ENCODE data around the gene DNAJC4.

DNAJC4 gene

DNA sequence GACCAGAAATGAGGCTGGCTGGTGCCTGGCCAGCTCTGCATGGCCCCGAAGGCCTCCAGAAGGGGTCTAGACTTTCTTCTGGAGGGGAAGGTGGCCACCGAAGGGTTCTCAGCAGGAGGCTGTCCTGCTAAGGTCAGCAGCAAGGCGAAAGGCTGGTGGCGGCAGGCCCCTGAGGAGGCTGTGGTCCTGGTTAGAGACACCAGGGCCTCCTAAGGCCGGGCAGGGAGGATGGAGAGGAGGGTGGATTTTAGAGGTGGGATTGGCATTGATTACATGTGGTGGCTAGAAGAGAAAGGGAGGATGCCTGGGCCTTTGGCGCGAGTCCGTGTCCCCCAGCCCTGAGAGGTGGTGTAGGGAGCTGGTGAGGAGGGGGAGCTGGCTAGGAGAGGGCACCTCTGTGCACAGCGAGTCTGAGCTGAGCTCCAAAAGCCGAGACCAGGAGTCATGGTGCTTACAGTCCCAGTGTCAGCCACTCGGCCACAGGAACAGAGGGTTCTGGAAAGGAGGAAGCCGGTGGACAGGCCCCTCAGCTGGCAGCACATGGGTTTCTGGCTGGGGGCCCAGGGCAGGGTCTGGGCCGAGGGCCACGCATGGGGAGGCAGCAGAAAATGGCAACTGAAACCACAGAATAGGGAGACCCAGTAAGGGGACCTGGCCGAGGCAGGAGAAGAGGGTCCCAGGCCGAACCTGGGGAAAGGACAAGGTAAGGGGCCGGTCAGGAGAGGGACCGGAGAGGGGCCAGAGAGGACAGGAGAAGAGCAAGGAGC lies 21.4 kb upstream of the DNAJC4 start:
- TF ChIP-seq, protein P1, sequence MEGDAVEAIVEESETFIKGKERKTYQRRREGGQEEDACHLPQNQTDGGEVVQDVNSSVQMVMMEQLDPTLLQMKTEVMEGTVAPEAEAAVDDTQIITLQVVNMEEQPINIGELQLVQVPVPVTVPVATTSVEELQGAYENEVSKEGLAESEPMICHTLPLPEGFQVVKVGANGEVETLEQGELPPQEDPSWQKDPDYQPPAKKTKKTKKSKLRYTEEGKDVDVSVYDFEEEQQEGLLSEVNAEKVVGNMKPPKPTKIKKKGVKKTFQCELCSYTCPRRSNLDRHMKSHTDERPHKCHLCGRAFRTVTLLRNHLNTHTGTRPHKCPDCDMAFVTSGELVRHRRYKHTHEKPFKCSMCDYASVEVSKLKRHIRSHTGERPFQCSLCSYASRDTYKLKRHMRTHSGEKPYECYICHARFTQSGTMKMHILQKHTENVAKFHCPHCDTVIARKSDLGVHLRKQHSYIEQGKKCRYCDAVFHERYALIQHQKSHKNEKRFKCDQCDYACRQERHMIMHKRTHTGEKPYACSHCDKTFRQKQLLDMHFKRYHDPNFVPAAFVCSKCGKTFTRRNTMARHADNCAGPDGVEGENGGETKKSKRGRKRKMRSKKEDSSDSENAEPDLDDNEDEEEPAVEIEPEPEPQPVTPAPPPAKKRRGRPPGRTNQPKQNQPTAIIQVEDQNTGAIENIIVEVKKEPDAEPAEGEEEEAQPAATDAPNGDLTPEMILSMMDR (IDR thresholded peaks at IDR 0.05; ENCODE audit: insufficient read depth, low read depth, low read length, missing control alignments), result no peak
- DNase-seq (ENCODE audit: low read depth), result no peak
- no peak overlapping the region for H3K4me3 ChIP-seq (ENCODE audit: low read depth, low read length)

DNA sequence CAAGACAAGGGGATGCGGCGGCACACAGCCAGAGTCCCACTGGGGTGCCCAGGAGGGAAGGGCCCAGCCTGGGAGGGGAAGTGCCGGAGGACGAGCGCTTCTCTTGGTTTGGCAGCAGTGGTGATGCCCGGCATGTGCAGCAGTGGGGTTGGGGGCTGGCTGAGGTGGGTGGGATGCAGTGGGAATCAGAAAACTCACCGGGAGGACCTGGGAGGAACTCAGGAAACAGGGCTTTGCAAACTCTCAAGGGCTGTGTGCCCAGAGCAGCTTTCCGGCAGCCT lies 20.8 kb upstream of the DNAJC4 start:
- H3K4me3 ChIP-seq (ENCODE audit: low read depth, low read length), result no peak overlapping the region
- TF ChIP-seq, protein P1 (IDR thresholded peaks at IDR 0.05; ENCODE audit: insufficient read depth, low read depth, low read length, missing control alignments), result no peak
- DNase-seq (ENCODE audit: low read depth), result no peak

DNA sequence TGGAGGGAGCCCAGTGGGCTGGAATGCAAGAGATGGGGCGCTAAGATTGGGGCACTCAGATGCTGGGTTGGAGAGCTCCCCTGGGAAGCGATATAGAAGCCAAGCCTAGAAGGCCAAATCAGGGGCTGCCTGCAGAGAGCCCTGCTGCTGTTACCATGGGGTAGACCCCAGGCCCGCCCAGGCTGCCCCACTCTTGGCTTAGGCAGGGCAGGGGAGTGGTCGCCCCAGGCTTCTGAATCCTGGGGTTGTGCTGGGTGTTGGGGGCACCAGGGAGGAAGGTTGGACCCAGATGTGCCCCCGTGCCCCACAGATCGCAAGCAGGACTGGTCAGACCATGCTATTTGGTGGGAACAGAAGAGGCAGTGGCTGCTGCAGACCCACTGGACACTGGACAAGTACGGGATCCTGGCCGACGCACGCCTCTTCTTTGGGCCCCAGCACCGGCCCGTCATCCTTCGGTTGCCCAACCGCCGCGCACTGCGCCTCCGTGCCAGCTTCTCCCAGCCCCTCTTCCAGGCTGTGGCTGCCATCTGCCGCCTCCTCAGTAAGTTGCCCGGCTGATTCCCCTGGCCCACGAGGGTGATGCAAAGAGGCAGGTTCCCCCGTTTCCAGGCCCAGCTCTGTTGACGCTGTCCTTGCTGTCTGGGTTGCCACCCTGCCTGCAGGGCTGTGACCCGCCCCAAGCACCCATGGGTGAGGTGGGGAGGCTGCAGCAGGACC lies 19.9 kb upstream of the DNAJC4 start:
- no peak for DNase-seq (ENCODE audit: low read depth)
- H3K4me3 ChIP-seq (ENCODE audit: low read depth, low read length), result no peak overlapping the region
- TF ChIP-seq, protein P1 (IDR thresholded peaks at IDR 0.05; ENCODE audit: insufficient read depth, low read depth, low read length, missing control alignments), result no peak

DNA sequence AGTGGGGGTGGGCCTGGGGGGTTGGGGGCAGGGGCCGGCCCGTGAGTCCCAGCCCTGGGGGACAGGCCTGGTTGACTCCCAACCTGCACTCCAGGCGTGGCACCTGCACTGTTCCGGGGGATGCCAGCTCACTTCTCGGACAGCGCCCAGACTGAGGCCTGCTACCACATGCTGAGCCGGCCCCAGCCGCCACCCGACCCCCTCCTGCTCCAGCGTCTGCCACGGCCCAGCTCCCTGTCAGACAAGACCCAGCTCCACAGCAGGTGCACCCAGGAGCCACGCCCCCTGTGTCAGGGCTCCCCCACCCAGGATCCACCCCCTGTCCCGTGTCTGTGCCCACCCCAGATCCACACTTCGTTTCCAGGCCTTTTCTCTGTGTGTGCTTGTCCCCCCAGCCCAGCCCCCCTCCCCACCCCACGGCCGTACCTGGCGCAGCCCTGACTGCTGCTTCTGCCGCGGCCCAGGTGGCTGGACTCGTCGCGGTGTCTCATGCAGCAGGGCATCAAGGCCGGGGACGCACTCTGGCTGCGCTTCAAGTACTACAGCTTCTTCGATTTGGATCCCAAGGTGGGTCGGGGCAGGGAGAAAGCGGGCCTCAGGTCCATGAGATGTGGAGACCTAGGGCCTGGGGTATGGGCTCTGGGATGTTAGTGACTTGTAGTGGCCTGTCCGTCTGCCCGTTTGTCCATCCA lies 19.0 kb upstream of the DNAJC4 start:
- TF ChIP-seq, protein P1 (IDR thresholded peaks at IDR 0.05; ENCODE audit: insufficient read depth, low read depth, low read length, missing control alignments), result no peak
- H3K4me3 ChIP-seq (ENCODE audit: low read depth, low read length), result no peak overlapping the region
- DNase-seq (ENCODE audit: low read depth), result no peak

DNA sequence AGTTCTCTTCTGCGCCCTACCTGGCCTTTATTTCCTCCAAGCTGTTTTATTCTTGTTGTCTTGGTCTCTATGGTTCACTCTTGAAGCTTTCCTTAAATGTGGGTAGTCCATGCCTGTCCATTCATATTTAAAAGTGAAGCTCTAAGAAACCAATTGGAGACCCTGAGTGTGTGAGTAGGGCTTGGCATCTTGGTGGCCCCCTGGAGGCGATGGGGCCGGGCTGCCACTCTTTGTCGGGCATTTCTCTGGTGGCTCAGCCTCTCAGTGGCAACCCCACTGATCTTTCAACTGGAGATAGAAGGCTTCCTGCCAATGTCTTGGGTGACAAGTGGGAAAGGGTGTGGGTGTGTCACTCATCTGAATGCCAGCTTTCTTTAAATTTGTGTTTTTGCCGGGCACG lies 13.5 kb upstream of the DNAJC4 start:
- no peak overlapping the region for H3K4me3 ChIP-seq (ENCODE audit: low read depth, low read length)
- DNase-seq (ENCODE audit: low read depth), result no peak
- TF ChIP-seq, protein P1 (IDR thresholded peaks at IDR 0.05; ENCODE audit: insufficient read depth, low read depth, low read length, missing control alignments), result peak; percentile 6

DNA sequence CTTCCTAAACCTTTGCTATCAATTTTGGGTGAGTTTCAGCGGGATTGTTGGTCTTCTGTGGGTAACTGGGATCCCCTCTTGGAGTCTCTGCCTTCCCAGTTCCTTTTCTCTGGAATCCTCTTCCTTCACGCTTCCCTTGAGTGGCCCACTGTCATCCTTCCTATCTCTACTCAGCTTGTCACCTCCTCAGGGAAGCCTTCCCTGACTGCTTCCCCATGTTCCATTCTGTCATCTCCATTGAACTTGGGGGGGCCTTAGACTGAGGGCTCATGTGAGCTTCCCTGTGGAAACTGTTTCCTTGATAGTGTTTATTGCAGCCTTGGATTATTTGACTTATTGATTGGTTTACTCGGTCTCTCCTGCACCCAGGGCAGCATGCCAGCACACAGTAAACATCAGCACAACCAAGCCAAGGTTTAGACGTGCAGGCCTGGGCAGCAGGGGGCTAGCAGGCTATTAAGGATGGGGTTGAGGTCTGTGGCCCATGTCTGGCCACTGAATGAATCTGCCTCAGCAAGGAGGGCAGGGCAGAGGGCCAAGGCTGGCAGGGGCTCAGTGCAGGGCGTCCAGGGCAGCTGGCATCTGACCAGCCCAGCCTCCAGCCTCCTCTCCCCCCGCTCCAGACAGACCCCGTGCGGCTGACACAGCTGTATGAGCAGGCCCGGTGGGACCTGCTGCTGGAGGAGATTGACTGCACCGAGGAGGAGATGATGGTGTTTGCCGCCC lies 11.6 kb upstream of the DNAJC4 start:
- no peak overlapping the region for H3K4me3 ChIP-seq (ENCODE audit: low read depth, low read length)
- DNase-seq (ENCODE audit: low read depth), result no peak
- TF ChIP-seq, protein P1 (IDR thresholded peaks at IDR 0.05; ENCODE audit: insufficient read depth, low read depth, low read length, missing control alignments), result no peak

All from GM12865 (cell line).